A549 (cell line): ENCODE measurements around the gene C19orf33. TPM values are rescaled to one million over a fixed set of nuclear protein-coding genes. Genes with fewer than 3 reads are reported as not detected.
A peak's percentile ranks its signal among the peaks of the same experiment; 100 is the strongest.

ENCODE experiments used
- ATAC-seq, 2 experiments: fragments of 200-7000 bp in 1 of 2; fragments of >200 bp in 1 of 2; cut with Nextera tagmentation in 1 of 2; cut with Tn5 transposase in 1 of 2; 3 replicates each; pipeline versions ENCODE4 v1.8.0 to v1.9.1; 2018 to 2020; ENCODE audit warnings: mild to moderate bottlenecking in 1 of 2, moderate library complexity in 1 of 2
- CTCF ChIA-PET: fragments of 300-600 bp; sonication (Branson Sonifier 250); formaldehyde crosslinking; extraction: SDS; loops from one replicate; lab custom pipeline; 2021; ENCODE audit warnings: antibody characterized with exemption, inconsistent platforms; lab: Yijun Ruan, JAX
- POLR2A ChIA-PET: fragments of 350-600 bp; formaldehyde crosslinking; extraction: SDS; loops from one replicate; lab custom pipeline; 2021; ENCODE audit warnings: antibody characterized with exemption, inconsistent platforms; lab: Yijun Ruan, JAX
- DNase-seq, 2 experiments: peaks; one replicate each; pipeline versions ENCODE4 v3.0.0 to v3.0.0-alpha.2; 2011 to 2016; ENCODE audit warnings: low read depth in 1 of 2, low spot score in 1 of 2
- FAIRE-seq: peaks from 2 replicates; lab custom pipeline; 2011; peaks lifted over from hg19 to GRCh38; lab: Jason Lieb, UNC
- H3K27ac ChIP-seq, 2 experiments: fragments of >200 bp; sonication (Bioruptor Twin); formaldehyde crosslinking; 3 replicates each; pipeline ENCODE4 v1.5.1; 2016 to 2017
- H3K4me1 ChIP-seq: fragments of >200 bp; sonication (Bioruptor Twin); formaldehyde crosslinking; 3 replicates; pipeline ENCODE4 v1.6.1; 2016
- H3K4me2 ChIP-seq: fragments of >200 bp; sonication (Bioruptor Twin); formaldehyde crosslinking; 3 replicates; pipeline ENCODE4 v1.6.1; 2016
- H3K4me3 ChIP-seq: fragments of >200 bp; sonication (Bioruptor Twin); formaldehyde crosslinking; 3 replicates; pipeline ENCODE4 v1.5.1; 2016
- H3K9me3 ChIP-seq: fragments of >200 bp; sonication (Bioruptor Twin); formaldehyde crosslinking; 3 replicates; pipeline ENCODE4 v1.6.1; 2016
- CBX8 ChIP-seq: fragments of 200-600 bp; sonication (generic); IDR thresholded peaks from 2 replicates; pipeline ENCODE4 v1.6.1; 2016
- CEBPB ChIP-seq, 2 experiments: fragments of >200 bp in 1 of 2; sonication (Bioruptor Twin) in 1 of 2; formaldehyde crosslinking in 1 of 2; IDR thresholded peaks; 2 replicates each; pipeline ENCODE4 v1.6.1; 2012 to 2016
- E2F6 ChIP-seq: IDR thresholded peaks from 2 replicates; pipeline ENCODE4 v1.6.1; 2012; ENCODE audit warnings: low read depth, borderline replicate concordance
- GATA3 ChIP-seq: IDR thresholded peaks from 2 replicates; pipeline ENCODE4 v1.6.1; 2012; ENCODE audit warnings: borderline replicate concordance
- HDAC2 ChIP-seq: fragments of 200-600 bp; sonication (generic); IDR thresholded peaks from 2 replicates; pipeline ENCODE4 v1.6.1; 2016
- HES2 ChIP-seq: fragments of >200 bp; sonication (Bioruptor Twin); formaldehyde crosslinking; IDR thresholded peaks from 2 replicates; pipeline ENCODE4 v1.6.1; 2016
- HEYL ChIP-seq: fragments of 250-450 bp; sonication (Bioruptor Pico); IDR thresholded peaks from 2 replicates; pipeline ENCODE4 v1.8.0; 2021; ENCODE audit warnings: mild to moderate bottlenecking, moderate library complexity
- HOXA7 ChIP-seq: fragments of 250-450 bp; sonication (Bioruptor Pico); IDR thresholded peaks from 2 replicates; pipeline ENCODE4 v1.5.0; 2020; ENCODE audit warnings: mild to moderate bottlenecking, moderate library complexity
- HOXB13 ChIP-seq: fragments of 250-450 bp; sonication (Bioruptor Pico); IDR thresholded peaks from 2 replicates; pipeline ENCODE4 v1.5.0; 2020; ENCODE audit warnings: low read depth, mild to moderate bottlenecking, moderate library complexity
- JUN ChIP-seq, 2 experiments: fragments of >200 bp; sonication (Bioruptor Twin); formaldehyde crosslinking; IDR thresholded peaks; 2 replicates in 1 of 2; 3 replicates in 1 of 2; pipeline ENCODE4 v1.6.1; 2016 to 2017
- KDM5A ChIP-seq: fragments of 200-600 bp; sonication (generic); IDR thresholded peaks from 2 replicates; pipeline ENCODE4 v1.6.1; 2016; ENCODE audit warnings: antibody characterized with exemption, mild to moderate bottlenecking
- MAX ChIP-seq: IDR thresholded peaks from 2 replicates; pipeline ENCODE4 v1.6.1; 2012
- MAZ ChIP-seq: fragments of 150-350 bp; IDR thresholded peaks from 2 replicates; pipeline ENCODE4 v1.6.1; 2014; ENCODE audit warnings: antibody characterized with exemption, low read depth, low read length, borderline replicate concordance
- NFE2L2 ChIP-seq: fragments of 150-350 bp; conservative IDR thresholded peaks from 2 replicates; pipeline ENCODE4 v1.6.1; 2014; ENCODE audit warnings: low read length
- SMC3 ChIP-seq: fragments of >200 bp; sonication (Bioruptor Twin); formaldehyde crosslinking; IDR thresholded peaks from 3 replicates; pipeline ENCODE4 v1.6.1; 2018; ENCODE audit warnings: inconsistent platforms
- ZNF302 ChIP-seq: fragments of 250-450 bp; sonication (Bioruptor Pico); IDR thresholded peaks from 2 replicates; pipeline ENCODE4 v1.9.0; 2021; ENCODE audit warnings: inconsistent platforms, mild to moderate bottlenecking, moderate library complexity
- WGBS: methylation state at CpG from one replicate; pipeline ENCODE4 v1.1.6; 2017; ENCODE audit errors: missing lambda C conversion rate; 5-methylcytosine and 5-hydroxymethylcytosine counted together
- polyA plus RNA-seq, 4 experiments: library from polyadenylated mRNA; depleted of rRNA in 3 of 4; stranded (reverse); fragments of >200 nt; fragmentation: RNase III in 1 of 4; extraction: RNeasy Plus Mini Kit Qiagen cat#74134 plus additional on column Dnase treatment in 1 of 4; gene quantifications; 2 replicates in 3 of 4; 3 replicates in 1 of 4; pipeline ENCODE4 v1.2.3, GENCODE V29; 2011 to 2017
- TF ChIP-seq, protein P1 (sequence below): fragments of >200 bp; sonication (Bioruptor Twin); formaldehyde crosslinking; IDR thresholded peaks from 3 replicates; pipeline ENCODE4 v1.6.1; 2016
- TF ChIP-seq, protein P2 (sequence below): fragments of 250-450 bp; sonication (Bioruptor Pico); IDR thresholded peaks from 2 replicates; pipeline ENCODE4 v1.5.0; 2020; ENCODE audit warnings: low read depth, mild to moderate bottlenecking, moderate library complexity
- TF ChIP-seq, protein P3 (sequence below): fragments of >200 bp; sonication (Bioruptor Twin); formaldehyde crosslinking; IDR thresholded peaks from 3 replicates; pipeline ENCODE4 v1.5.1; 2016

The C19orf33 gene
- polyA plus RNA-seq, 2 of the 4 experiments (the other 2 are of a cell fraction), result 302 to 489 TPM

GRCh38 chr19:38267761-38268483 lies 36.1 kb upstream of the C19orf33 start (continued):
- TF ChIP-seq, protein P1, sequence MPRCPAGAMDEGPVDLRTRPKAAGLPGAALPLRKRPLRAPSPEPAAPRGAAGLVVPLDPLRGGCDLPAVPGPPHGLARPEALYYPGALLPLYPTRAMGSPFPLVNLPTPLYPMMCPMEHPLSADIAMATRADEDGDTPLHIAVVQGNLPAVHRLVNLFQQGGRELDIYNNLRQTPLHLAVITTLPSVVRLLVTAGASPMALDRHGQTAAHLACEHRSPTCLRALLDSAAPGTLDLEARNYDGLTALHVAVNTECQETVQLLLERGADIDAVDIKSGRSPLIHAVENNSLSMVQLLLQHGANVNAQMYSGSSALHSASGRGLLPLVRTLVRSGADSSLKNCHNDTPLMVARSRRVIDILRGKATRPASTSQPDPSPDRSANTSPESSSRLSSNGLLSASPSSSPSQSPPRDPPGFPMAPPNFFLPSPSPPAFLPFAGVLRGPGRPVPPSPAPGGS, result 0 out of 3 replicates have a peak, but pooled peaks have one; percentile 17
- TF ChIP-seq KDM5A (no peak), MAX (0 out of 2 replicates have a peak, but pooled peaks have one; percentile 39), E2F6 (no peak), ZNF302 (CRISPR knock-in tag) (no peak), HDAC2 (no peak), HOXB13 (CRISPR knock-in tag) (0 out of 2 replicates have a peak, but pooled peaks have one; percentile 7), HES2 (0 out of 2 replicates have a peak, but pooled peaks have one; percentile 3)
- TF ChIP-seq, protein P2, sequence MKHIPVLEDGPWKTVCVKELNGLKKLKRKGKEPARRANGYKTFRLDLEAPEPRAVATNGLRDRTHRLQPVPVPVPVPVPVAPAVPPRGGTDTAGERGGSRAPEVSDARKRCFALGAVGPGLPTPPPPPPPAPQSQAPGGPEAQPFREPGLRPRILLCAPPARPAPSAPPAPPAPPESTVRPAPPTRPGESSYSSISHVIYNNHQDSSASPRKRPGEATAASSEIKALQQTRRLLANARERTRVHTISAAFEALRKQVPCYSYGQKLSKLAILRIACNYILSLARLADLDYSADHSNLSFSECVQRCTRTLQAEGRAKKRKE (CRISPR knock-in tag), result no peak

DNA sequence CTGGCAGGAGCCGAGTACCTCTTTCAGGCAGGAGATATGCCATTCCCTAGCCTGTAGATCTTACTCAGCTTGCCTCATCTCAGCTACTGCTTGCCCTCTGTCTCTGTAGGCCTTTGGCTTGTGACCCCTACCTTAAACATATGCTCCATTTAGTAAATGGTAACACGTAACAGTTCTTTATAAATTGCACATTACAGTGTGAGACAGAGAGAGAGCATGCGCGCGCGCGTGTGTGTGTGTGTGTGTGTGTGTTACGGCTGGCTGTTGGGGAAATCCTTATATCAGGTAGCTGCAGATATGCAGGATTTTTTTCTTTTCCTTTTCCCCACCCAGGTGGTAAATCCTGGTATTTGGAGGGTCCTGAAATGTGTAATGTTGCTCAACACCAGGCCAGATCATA lies 35.5 kb upstream of the C19orf33 start:
- FAIRE-seq (no peak), DNase-seq (peak in 1 of 2 experiments; percentile 68), ATAC-seq (no peak)
- Histone ChIP-seq H3K4me3 (no peak overlapping the region; the same call in 2 of the 3 replicates), H3K27ac (peak overlapping the region; percentile 89 to 91), H3K9me3 (no peaks in the 10 kb centered on the region), H3K4me1 (peaks cover 88% of the 10 kb centered on the region), H3K4me2 (peak overlapping the region; percentile 76)
- POLR2A ChIA-PET, result interaction anchor here (0.6 to 8.8 kb wide), 2 partner anchors 11 to 36 kb away, joined by 3 to 127 read pairs; partner anchors contain the start of gene C19orf33
- CTCF ChIA-PET, result interaction anchor here (0.8 to 18.2 kb wide), 9 partner anchors 11 to 67 kb away, joined by 3 to 259 read pairs (median 10); partner anchors contain the start of genes CATSPERG and PPP1R14A
- 71% methylated on average over 8 of the region's 8 CpGs for WGBS
- TF ChIP-seq JUN (IDR thresholded peaks at IDR 0.05) (no peak), NFE2L2 (no peak), HOXA7 (CRISPR knock-in tag) (no peak), CBX8 (no peak), SMC3 (no peak), HEYL (no peak), GATA3 (no peak), CEBPB (IDR thresholded peaks at IDR 0.05) (0 out of 4 replicates have a peak, but pooled peaks of 1 of the 2 experiments have one; percentile 40), HOXB13 (CRISPR knock-in tag) (0 out of 2 replicates have a peak, but pooled peaks have one; percentile 5), MAZ (no peak)
- TF ChIP-seq, protein P3, sequence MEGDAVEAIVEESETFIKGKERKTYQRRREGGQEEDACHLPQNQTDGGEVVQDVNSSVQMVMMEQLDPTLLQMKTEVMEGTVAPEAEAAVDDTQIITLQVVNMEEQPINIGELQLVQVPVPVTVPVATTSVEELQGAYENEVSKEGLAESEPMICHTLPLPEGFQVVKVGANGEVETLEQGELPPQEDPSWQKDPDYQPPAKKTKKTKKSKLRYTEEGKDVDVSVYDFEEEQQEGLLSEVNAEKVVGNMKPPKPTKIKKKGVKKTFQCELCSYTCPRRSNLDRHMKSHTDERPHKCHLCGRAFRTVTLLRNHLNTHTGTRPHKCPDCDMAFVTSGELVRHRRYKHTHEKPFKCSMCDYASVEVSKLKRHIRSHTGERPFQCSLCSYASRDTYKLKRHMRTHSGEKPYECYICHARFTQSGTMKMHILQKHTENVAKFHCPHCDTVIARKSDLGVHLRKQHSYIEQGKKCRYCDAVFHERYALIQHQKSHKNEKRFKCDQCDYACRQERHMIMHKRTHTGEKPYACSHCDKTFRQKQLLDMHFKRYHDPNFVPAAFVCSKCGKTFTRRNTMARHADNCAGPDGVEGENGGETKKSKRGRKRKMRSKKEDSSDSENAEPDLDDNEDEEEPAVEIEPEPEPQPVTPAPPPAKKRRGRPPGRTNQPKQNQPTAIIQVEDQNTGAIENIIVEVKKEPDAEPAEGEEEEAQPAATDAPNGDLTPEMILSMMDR, result no peak
